GM21619 (cell line): ENCODE results near the gene PSG4.
"Not testable (repeated sequence)": the region's sequence is repeated elsewhere in the genome, so short reads cannot be mapped to it uniquely, and the experiment has no call there.

Experiments
- ATAC-seq: cut with Tn5 transposase; IDR thresholded peaks from one replicate; pipeline ENCODE4 v1.9.1; 2021; ENCODE audit not compliant: unreplicated experiment

The PSG4 gene

GRCh38 chr19:43198686-43199419 is 6.6 kb downstream of the PSG4 start:
- not testable (repeated sequence) for ATAC-seq

GRCh38 chr19:43197666-43198397 is 7.6 kb downstream of the PSG4 start:
- not testable (repeated sequence) for ATAC-seq

GRCh38 chr19:43194397-43194796 is 11.0 kb downstream of the PSG4 start:
- ATAC-seq: not testable (repeated sequence)

- not testable (repeated sequence) for ATAC-seq
These were observed 12.9 kb downstream of the PSG4 start for GRCh38 chr19:43192381-43193155.

- ATAC-seq: not testable (repeated sequence)
These were observed 17.3 kb downstream of the PSG4 start for GRCh38 chr19:43188092-43188491.

GRCh38 chr19:43186311-43186935 is 19.0 kb downstream of the PSG4 start, which contains the start of gene PSG5:
Gene PSG5 (minus strand): TSS chr19:43186536. CDS start chr19:43186405, 131 bp downstream.
- not testable (repeated sequence) for ATAC-seq

GRCh38 chr19:43181869-43182771 is 23.3 kb downstream of the PSG4 start:
- ATAC-seq: not testable (repeated sequence)

GRCh38 chr19:43179569-43180147 is 25.8 kb downstream of the PSG4 start:
- not testable (repeated sequence) for ATAC-seq

- not testable (repeated sequence) for ATAC-seq
These were observed 26.9 kb downstream of the PSG4 start for GRCh38 chr19:43178577-43178976.

GRCh38 chr19:43165906-43166305 is 39.5 kb downstream of the PSG4 start:
- ATAC-seq: not testable (repeated sequence)

GRCh38 chr19:43163135-43163534 is 42.3 kb downstream of the PSG4 start:
- not testable (repeated sequence) for ATAC-seq

GRCh38 chr19:43162261-43162660 is 43.2 kb downstream of the PSG4 start:
- not testable (repeated sequence) for ATAC-seq

- no peak for ATAC-seq
These were observed 53.2 kb downstream of the PSG4 start for GRCh38 chr19:43152214-43152613.

GRCh38 chr19:43149788-43150187 is 55.6 kb downstream of the PSG4 start:
- not testable (repeated sequence) for ATAC-seq

- ATAC-seq: no peak
These were observed 57.2 kb downstream of the PSG4 start for GRCh38 chr19:43148233-43148632.
